ENCODE data around the gene ZFYVE28. TPM values are rescaled to one million over a fixed set of nuclear protein-coding genes. Genes with fewer than 3 reads are reported as not detected.

The ZFYVE28 gene
- total RNA-seq, 1 experiment from 2014 or later: 3.4 TPM

DNA sequence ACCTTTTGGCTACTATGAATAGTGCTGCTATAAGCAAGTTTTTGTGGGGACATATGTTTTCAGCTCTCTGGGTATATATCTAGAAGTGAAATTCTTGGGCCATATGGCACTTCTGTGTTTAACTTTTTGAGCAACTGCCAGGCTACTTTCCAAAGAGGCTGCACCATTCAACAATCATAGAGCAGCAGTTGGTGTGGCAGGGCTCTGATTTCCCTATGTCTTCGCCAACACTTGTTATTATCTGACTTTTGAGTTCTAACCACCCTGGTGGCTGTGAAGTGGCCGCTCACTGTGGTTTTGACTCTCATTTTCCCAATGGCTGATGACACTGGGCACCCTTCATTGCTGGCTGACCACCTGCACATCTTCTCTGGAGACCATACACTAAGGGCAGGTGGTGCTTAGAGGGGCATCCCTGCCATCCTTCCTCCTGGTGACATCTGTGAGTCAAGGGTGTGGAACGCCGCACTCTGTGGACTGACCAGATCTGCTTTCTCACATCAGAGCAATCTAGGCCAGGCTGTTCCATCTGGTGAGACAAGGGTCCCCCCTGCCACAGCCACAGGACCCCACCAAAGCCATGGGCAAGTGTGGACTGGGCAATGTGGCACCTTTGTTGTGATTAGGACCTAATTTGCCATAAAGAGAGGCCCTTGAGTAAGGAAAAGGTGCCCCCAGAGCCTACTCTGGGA is 49.6 kb downstream of the ZFYVE28 start:
- DNase-seq (ENCODE audit: low spot score): no peak

DNA sequence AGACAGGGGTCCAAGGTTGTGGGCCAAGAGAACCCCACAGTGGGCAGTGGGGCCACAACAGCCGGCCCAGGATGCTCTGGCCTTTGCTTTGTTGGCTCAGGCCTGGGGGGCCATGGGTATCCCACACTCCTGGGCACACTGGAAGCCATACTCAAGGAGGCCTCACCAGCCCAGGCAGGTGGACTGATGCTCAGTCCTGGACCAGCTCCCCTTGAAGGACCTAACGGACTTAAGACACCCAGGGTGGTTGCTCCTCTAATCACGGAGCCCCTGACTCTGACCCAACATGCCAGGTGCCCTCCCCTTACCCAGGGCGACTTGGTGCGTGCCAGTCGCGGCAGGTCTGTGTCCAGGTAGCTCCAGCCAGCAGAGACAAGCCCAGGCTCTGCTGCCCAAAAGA is 50.8 kb downstream of the ZFYVE28 start:
- DNase-seq (ENCODE audit: low spot score): no peak

DNA sequence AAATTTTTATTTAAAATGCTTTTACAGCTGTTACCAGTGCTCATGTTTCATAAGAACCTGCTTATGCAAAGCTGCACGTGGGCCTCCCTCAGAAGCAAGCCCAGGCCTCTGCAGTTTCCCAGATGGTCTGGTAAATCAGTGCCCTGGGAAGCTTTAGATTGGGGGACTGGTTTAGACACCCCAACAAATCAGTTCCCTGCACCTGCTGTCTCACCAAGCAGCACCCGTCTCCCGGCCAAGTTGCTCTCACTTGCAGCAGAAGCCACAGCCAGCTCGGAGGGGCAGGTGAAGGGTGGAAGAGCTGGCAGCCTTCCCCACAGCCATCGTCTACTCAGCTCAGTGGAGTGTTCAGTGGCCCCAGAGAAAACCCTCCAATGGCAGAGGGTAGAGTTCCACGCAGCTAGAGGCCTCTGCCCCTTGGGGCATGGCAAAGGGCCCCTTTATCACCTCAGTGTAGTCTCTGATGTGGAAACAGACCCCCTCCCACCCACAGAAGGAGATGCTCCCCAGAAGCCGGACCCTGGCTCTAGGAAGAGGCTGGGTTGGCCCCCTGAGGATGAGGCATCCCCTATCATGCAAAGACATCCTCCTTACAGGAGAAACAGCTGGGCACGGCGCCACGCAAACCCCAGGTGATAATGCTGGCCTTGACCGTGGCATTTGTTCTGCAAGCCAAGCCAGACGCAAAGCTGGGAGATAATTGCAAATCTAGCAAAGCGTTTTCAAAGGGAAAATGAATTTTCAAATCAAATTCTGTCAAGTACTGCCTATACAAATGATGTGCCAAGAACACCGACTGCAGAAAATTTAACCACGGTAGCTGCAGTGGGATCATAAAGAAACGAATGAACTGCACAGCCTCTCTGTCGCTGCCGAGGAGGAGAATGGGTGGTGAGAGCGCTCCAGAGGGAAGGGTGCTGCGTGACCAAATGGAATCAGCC is 51.9 kb downstream of the ZFYVE28 start:
- DNase-seq (ENCODE audit: low spot score): no peak

DNA sequence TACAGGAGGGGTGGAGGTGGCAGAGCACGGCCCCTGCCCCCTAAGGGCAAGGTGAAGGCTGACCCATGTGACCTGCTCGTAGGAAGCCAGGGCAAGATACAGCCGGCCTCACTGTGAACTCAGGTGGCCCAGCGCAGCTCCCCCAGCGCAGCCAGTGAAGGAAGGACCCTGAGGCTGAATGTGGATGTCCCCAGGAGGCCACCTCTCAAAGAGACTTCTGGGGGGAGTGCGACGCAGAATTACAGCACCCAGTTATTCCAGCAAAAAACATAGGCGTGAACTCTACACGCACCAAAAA is 52.6 kb downstream of the ZFYVE28 start:
- DNase-seq (ENCODE audit: low spot score): no peak

DNA sequence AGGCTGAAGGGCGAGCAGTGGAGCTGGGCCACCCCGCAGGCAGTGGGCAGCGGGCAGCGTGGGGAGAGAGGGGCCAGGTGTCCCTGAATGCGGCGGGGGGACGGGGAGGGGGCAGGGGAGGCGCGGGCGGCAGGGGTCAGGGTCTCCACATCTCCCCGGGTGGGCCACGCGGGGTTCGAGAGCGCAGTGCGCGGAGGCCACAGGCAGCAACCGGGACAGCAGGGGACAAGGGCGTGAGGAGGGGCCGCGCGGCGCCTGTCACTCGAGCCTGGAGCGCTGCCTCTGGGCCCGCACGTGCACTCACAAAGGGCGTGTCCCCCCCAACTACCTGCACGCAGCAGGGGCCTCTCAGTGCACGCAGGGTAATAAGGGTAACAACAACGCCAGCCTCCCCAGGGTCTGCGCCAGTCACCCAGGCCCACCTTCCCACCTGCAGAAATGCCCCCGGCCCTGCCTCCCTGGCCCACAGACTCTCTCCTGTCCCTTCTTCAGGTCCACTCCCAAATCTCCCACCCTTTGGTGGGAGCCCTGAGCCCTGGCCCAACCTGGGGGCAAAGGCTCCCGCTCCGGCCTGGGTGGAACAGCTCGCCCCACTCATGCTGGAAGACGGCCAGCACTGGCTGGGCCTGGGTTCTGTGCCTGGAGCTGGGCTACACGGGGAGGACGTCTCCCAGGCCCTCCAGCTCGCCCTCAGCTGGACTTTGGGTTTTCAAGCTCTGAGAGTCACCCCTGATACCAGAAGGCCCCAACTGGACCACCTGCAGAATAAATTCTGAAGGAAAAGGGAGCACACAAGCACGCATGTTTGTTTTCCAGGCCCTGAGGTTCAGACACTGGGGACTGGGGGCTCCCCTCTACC is 53.2 kb downstream of the ZFYVE28 start:
- no peak for DNase-seq (ENCODE audit: low spot score)

DNA sequence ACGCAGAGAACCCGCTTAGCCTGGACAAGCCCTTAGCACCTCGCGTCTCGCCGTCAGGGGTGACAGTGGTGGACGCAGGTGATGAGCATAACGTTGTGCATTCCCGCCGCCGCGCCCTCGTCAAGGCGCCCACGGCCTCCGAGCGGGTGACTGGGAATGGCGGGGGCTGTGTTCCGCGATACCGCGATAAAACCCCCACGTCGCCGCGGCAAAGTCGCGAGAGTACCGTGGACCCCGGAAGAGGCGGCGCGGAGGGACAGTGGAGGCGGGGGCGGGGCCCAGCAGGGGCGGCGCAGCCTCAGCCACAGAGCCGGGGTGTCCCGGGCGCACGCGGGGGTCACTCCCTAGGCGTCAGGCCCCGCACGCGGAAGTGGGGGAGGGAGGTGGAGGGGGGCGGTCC is 53.8 kb downstream of the ZFYVE28 start:
- DNase-seq (ENCODE audit: low spot score): no peak

DNA sequence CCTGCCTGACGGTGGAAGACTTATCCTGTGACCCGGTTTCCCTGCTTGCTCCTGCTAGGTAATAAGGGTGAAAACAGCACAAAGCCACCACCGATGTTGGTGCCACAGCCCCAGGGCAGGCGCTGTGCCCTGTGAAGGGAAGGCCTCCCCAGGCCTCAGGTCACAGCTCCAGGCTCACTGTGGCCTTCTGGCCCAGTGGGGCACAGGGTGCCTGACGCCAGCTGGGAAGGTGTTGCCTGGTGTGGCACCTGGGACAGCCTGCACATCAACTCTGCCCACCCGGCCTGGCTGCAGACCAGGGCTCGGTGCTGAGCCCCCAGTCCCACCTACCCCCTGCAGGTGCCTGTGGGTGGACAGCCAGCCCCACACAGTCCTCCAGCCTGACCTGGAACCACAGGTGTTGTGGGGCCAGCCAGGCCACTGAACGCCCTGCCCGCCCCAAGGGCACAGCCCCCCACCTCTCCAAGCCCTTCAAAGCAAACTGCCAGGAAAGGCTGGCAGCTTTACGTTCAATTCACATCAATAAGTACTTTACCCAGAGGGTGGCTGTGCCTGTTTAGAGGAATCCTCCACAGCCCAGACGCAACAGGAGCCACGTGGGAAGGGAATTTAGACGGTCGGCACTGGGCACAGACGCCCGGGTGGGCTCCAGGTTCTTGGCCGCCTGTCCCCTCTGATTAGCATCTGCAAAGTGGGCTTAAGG is 54.3 kb downstream of the ZFYVE28 start:
- no peak for DNase-seq (ENCODE audit: low spot score)

DNA sequence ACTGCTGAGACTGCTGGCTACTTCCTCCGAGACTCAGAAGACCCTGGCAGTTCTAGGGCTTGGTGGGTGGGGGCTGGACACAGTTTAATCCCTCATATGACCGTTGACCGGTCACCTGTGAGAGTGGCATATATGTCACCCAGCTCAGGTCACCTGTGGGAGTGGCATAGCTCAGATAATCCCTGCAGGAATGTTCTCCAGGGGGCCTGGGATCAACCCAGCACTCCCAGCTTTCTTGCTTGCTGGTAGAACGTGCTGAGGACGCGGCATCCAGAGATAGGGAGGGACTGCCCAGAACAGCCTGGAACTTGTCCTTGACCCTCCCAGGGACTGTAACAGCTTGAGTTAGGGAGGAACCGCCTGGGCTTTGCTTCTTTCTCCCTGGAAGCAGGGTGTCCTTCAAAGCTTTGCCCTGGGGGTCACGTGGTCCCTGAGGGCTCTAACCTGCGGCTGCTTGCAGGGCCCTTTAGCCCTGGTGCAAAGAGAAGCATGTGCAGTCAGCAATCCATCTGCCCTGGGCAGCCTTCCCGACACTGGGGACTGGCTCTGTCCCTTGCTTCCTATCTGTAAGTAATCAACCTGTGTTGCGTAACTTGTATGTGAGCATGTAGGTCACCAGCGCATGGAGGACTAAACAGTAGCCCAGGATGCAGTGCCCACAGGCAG is 55.3 kb downstream of the ZFYVE28 start:
- DNase-seq (ENCODE audit: low spot score): no peak

DNA sequence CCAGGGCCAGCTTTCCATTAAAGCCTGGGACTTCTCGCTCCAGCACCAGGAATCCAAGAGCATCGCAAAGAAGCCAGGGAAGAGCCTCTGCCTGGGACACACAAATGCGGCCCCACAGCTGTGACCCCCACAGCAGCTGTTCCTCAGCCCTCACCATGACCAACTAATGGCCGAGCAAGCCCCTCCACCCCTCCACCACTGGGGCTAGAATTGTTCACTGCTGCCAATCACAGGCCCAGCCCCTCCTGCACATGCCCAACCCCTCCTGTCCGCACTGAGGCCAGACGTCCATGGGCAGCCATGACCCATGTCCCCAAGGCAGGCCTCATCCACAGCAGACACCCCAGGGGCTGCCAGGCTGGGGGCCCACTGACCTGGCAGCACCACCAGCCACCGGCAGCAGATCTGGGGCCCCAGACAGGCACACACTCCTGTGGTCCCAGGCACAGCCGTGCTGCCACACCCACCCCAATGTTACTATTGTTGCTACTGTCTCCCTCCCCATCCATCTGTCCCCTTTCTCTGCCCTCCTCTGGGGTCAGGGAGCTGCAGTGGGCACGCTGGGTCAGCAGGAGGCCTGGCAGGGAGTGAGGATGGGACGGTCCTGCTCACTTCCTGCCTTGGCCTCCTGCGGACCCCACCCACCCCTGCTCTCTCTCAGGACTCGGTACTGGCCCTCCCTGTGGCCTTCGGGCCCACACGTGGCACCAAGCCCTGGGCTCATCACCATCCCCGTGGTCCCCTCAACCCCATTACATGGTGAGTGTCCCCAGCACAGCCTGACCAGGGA is 56.0 kb downstream of the ZFYVE28 start:
- no peak for DNase-seq (ENCODE audit: low spot score)

DNA sequence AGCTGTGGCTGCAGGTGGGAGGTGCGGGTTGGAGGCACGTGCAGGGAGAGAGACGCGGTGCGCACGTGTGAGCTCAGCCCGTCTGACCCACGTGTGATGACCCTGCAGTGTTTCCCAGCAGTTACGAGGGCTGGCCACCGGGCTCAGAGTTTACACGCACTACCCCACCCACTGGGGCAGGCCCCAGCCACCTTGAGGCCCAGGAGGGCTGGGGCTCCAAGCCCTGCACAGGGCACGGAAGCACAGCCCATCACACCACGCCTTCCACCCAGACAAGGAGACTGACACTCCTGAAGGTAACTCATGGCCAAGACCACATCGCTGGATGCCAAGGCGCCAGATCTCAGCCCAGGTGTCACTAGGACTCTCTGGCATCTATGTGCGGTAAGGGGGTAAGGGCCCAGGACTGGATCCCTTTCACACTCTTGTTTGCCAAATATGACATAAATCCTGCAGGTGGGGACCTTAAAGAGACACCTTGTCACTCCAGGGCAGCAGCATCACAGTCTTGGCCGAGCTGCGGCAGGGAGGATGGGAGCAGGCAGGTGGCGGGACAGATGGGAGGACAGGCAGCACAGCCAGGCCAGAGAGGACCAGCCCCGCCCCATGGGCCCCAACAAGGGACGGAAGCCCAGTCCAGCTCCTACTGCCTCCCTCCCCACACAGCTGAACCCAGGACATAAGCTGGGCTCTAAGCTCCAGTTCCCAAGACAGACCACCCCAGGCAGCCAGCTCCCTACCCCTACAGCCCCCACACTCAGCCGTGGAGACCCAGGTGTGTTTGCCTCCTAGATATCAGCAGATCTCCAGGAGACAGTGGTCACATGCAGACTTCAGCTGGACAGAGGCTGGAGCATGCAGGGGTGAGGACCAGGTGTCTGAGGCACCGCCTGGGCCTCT is 56.8 kb downstream of the ZFYVE28 start:
- no peak for DNase-seq (ENCODE audit: low spot score)

DNA sequence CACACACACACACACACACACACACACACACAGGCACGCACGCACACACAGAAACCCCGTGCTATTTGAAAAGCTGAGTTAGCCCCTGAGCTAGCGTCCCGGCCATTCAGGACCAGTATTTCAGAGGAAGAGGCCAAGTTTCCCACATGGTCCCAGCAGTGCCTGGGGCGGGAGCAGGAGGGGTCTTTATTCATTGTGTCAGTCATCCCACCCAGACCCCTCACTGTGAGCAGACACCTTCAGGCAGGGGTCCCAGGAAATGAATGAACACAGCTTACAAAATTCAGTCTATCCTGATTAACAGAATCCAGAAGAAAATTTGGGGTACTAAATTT is 58.1 kb downstream of the ZFYVE28 start:
- DNase-seq (ENCODE audit: low spot score): no peak

DNA sequence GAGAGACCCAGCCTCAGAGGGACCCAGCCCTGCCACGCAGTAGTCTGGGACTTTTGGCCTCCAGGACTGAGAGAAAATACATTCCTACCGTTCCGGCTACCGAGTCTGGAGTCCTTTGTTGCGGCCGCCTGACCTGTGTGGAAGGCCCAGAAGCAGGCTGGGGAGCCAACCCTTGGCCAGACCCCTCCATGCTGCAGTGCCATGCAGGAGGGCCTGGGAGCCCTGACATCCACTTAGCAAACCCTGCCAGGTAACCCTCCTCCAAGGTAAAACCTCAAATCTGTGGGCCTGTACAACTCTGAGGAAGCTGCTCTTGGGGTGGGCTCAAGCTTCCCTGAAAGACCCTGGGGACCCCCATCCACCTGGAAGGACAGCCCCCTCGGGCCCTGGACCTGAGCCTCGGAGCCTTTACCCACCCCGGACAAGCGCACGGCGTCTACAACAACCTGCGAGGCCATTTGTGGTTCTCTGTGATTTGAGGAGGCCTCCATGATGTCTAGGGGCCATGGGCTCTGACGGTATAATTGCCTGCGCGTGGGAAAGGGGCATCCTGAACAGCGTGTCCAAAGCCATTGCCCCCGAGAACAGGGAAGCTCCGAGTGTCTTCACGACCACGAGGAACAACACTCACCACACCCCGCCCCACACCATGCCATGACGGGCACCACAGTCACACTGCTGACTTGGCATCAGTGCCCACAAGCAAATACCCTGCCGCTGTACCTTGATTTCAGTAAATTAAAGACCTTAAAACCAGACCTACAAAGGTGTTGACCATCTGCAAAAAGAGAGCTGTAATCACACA is 58.7 kb downstream of the ZFYVE28 start:
- no peak for DNase-seq (ENCODE audit: low spot score)

DNA sequence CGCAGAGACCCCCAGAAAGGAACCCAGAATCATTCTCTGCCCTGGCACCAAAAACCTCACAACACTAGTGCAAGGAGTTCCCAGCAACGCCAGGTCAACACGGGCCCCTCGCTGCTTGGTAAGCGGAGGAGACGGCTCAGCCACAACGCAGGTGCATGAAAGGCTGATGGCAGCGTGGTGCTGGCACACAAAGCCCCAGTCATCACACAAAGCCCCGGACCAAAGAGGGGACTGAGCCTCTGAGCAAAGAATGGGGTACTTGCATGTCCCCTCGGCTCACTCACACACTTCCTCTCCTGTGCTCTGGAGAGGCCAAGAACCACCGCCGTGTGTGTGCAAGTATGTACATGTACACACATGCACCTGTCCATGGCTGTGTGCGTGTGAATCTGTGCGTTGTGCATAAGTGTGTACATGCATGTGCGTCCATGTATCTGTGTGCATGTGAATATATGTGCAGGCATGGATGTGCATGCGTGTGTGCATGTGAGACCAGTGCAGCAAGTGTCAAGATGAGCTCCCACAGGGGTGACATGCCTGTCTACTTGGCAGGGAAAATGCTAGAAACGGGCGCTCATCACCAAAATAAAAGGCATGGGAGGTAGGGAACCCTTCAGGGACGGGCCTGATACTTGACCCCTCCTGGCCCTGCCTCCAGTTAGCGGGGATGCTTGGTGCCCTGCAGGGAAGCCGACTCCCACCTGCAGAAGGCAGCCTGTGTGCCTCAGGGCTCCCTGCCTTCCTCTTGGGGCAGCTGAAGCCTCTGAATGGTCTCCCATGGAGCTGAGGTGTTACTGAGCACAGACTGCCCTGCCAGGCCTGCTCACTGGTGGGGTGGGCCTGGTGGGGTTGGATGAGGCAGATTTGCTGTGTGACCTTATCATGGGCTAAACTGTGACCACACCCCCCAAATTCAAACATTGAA is 60.4 kb downstream of the ZFYVE28 start:
- no peak for DNase-seq (ENCODE audit: low spot score)

DNA sequence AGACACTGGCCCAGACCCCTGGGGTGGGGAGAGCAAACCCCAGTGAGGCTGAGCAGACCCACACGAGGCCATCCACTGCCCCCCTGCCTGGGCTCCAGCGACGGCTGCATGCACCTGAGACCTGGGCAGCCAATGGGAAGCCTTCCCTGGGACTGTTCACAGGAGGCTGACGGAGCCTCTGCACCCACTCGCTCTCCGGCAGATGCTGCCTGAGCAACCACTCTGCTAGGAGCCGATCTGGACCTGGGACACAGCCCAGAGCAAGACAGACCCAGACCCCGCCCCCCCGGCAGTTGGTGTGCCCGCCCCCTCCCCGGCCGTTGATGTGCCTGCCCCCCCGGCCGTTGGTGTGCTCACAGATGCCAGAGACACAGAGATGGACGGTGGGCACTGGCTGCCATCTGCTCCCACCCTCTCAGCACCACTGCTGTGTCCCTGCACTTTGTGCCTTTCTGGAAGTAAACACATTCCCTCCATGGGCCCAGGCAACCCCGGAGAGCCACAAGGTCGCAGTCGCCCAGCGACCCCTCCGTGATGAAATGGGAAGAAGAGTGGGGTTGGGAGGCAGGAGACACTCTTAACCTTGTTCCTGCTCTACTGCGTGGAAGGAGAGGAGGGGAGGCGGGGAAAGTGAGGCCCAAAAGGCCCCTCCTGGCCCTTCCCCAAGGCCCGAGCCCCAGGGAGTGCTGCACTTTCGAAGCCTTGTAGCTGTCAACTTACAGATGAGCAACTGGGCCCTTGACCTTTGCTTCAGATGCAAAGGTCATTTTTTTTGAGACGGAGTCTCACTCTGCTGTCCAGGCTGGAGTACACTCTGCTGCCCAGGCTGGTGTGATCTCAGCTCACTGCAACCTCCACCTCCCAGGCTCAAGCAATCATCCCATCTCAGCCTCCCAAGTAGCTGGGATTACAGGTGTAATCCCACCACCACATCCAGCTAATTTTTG is 62.0 kb downstream of the ZFYVE28 start:
- DNase-seq (ENCODE audit: low spot score): no peak

DNA sequence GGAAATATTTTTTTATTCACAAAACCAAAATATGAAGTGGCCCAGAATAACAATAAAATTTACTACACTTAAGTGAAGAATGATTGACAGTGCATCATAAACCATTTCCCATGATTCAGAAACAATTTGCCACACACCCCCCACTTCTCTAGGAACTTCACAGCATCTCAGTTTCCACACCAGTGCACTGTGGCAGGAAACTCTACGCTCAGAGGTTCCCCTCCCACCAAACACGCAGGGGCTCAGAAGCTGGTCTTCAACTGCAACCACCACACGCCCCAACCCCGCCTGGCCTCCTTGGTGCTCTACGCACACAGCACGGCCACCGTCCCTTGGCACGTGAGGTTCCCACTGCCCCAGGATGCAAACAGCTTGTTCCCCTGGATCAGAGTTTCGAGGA is 63.7 kb downstream of the ZFYVE28 start:
- no peak for DNase-seq (ENCODE audit: low spot score)

DNA sequence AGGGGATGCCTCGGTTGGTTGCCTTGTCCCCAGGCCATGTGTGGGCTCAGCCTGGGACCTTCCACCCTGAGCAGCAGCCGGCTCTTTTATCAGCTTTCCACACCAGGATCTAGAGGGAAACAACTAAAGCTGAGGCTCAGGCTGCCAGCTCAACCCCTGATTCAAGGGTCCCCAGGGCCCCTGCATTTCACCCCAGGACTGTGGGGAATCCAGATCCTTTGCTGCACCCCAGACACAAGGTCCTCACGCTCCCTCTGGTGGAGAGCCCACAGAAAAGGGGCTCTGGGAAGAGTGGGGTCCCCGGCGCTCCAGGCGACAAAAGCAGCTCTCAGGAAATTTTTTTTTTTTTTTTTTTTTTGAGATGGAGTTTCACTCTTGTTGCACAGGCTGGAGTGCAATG is 64.3 kb downstream of the ZFYVE28 start:
- no peak for DNase-seq (ENCODE audit: low spot score)

Data from A172 (cell line).